ENCODE data around the gene BIK. TPM values are rescaled to one million over a fixed set of nuclear protein-coding genes. Genes with fewer than 3 reads are reported as not detected.

The BIK gene
- polyA plus RNA-seq, 1 of the 3 experiments (the other 2 are of a cell fraction): 0.66 TPM

GRCh38 chr22:43170131-43170480, 59.6 kb downstream of the BIK start:
- no CpG with 5 or more reads among the region's 9 CpGs for WGBS (ENCODE audit: low lambda C conversion rate)
- no peaks in the 10 kb centered on the region for H3K9me3 ChIP-seq
- H3F3A ChIP-seq (replicated peaks; ENCODE audit: insufficient read depth): no peaks in the 10 kb centered on the region
- H3K27me3 ChIP-seq (ENCODE audit: insufficient read depth): no peaks in the 10 kb centered on the region
- H3K4me1 ChIP-seq (ENCODE audit: control insufficient read depth in 1 of 2, insufficient read depth in 2 of 2, low read depth in 1 of 2, low read length in 1 of 2): no peaks in the 10 kb centered on the region; a peak in 1 of 4 replicates
- no peak overlapping the region for H3K4me2 ChIP-seq
- TF ChIP-seq MXI1 (IDR thresholded peaks at IDR 0.05; ENCODE audit: low read depth, low read length) (no peak), YY1 (IDR thresholded peaks at IDR 0.05; ENCODE audit: low read depth) (no peak), NFIC (IDR thresholded peaks at IDR 0.05; ENCODE audit: borderline replicate concordance) (no peak), ZBTB33 (IDR thresholded peaks at IDR 0.05; ENCODE audit: borderline replicate concordance, low read depth) (no peak), RXRA (IDR thresholded peaks at IDR 0.05; ENCODE audit: borderline replicate concordance, low read depth) (no peak), TCF12 (IDR thresholded peaks at IDR 0.05) (no peak), ELF1 (IDR thresholded peaks at IDR 0.05) (no peak), FOXM1 (IDR thresholded peaks at IDR 0.05; ENCODE audit: low read depth) (no peak), EP300 (IDR thresholded peaks at IDR 0.05; ENCODE audit: borderline replicate concordance in 1 of 2, low read depth in 1 of 2, low read length in 1 of 2) (no peak), TEAD4 (IDR thresholded peaks at IDR 0.05; ENCODE audit: borderline replicate concordance, insufficient read depth) (no peak), GATA2 (CRISPR knock-in tag; IDR thresholded peaks at IDR 0.05) (no peak), SMC3 (IDR thresholded peaks at IDR 0.05; ENCODE audit: low read depth, low read length) (no peak)
- H2AFZ ChIP-seq (ENCODE audit: low read depth): no peak overlapping the region
- ChIA-PET POLR2A (no interaction called here), CTCF (no interaction called here)
- no peak for DNase-seq
- no peaks in the 10 kb centered on the region for H3K79me2 ChIP-seq (ENCODE audit: insufficient read depth)
- H3K27ac ChIP-seq (ENCODE audit: low read depth in 2 of 2, low read length in 1 of 2): no peak overlapping the region
- H3K9me2 ChIP-seq: no peaks in the 10 kb centered on the region
- H3K9ac ChIP-seq: no peak overlapping the region
- H4K20me1 ChIP-seq (ENCODE audit: insufficient read depth): no peaks in the 10 kb centered on the region
- H3K36me3 ChIP-seq (replicated peaks in 1 of 2; ENCODE audit: control insufficient read depth in 1 of 2, insufficient read depth in 2 of 2, low read length in 1 of 2): peaks cover 0 to 3% of the 10 kb centered on the region in 2 experiments
- H3K4me3 ChIP-seq (ENCODE audit: low read depth in 2 of 2, low read length in 1 of 2): no peak overlapping the region

GRCh38 chr22:43171019-43171491, 60.5 kb downstream of the BIK start:
- no peak for DNase-seq
- CTCF ChIA-PET: no interaction called here
- H3K9ac ChIP-seq: no peak overlapping the region
- 90% methylated on average over 2 of the region's 14 CpGs for WGBS (ENCODE audit: low lambda C conversion rate)
- no peak overlapping the region for H3K4me3 ChIP-seq (ENCODE audit: low read depth in 2 of 2, low read length in 1 of 2)
- peaks cover 0 to 3% of the 10 kb centered on the region in 2 experiments for H3K36me3 ChIP-seq (replicated peaks in 1 of 2; ENCODE audit: control insufficient read depth in 1 of 2, insufficient read depth in 2 of 2, low read length in 1 of 2)
- no peaks in the 10 kb centered on the region for H3K9me2 ChIP-seq
- no peaks in the 10 kb centered on the region; a peak in 1 of 4 replicates for H3K4me1 ChIP-seq (ENCODE audit: control insufficient read depth in 1 of 2, insufficient read depth in 2 of 2, low read depth in 1 of 2, low read length in 1 of 2)
- no peak overlapping the region for H3K4me2 ChIP-seq
- no peaks in the 10 kb centered on the region for H4K20me1 ChIP-seq (ENCODE audit: insufficient read depth)
- no peaks in the 10 kb centered on the region for H3K27me3 ChIP-seq (ENCODE audit: insufficient read depth)
- no peaks in the 10 kb centered on the region for H3K79me2 ChIP-seq (ENCODE audit: insufficient read depth)
- H3K27ac ChIP-seq (ENCODE audit: low read depth in 2 of 2, low read length in 1 of 2): no peak overlapping the region
- H3F3A ChIP-seq (replicated peaks; ENCODE audit: insufficient read depth): no peaks in the 10 kb centered on the region
- H2AFZ ChIP-seq (ENCODE audit: low read depth): no peak overlapping the region
- TF ChIP-seq MXI1 (IDR thresholded peaks at IDR 0.05; ENCODE audit: low read depth, low read length): no peak
- no peak for TF ChIP-seq RCOR1 (IDR thresholded peaks at IDR 0.05; ENCODE audit: low read length)
- TF ChIP-seq PBX3 (IDR thresholded peaks at IDR 0.05): no peak
- TF ChIP-seq JUND (IDR thresholded peaks at IDR 0.05): no peak
- no peak for TF ChIP-seq RFX5 (IDR thresholded peaks at IDR 0.05; ENCODE audit: low read length)
- no peak for TF ChIP-seq CHD2 (IDR thresholded peaks at IDR 0.05; ENCODE audit: low read length, partially characterized antibody)
- TF ChIP-seq TCF12 (IDR thresholded peaks at IDR 0.05): no peak
- TF ChIP-seq GATA2 (CRISPR knock-in tag; IDR thresholded peaks at IDR 0.05): no peak
- TF ChIP-seq CTCF (IDR thresholded peaks at IDR 0.05): no peak
- no peak for TF ChIP-seq TAF1 (IDR thresholded peaks at IDR 0.05; ENCODE audit: borderline replicate concordance, low read depth, low read length)
- TF ChIP-seq USF1 (IDR thresholded peaks at IDR 0.05; ENCODE audit: borderline replicate concordance, low read depth): no peak
- no peak for TF ChIP-seq TEAD4 (IDR thresholded peaks at IDR 0.05; ENCODE audit: borderline replicate concordance, insufficient read depth)
- no peak for TF ChIP-seq POLR2AphosphoS5 (IDR thresholded peaks at IDR 0.05; ENCODE audit: low read depth, low read length)
- TF ChIP-seq EZH2phosphoT487 (IDR thresholded peaks at IDR 0.05; ENCODE audit: borderline replicate concordance, low read depth): no peak
- H3K9me3 ChIP-seq: no peaks in the 10 kb centered on the region
- POLR2A ChIA-PET: no interaction called here
